Fibroblast of gingiva (primary cell): ENCODE data around the gene PRKCA.

Experiments used
- DNase-seq: peaks from one replicate; pipeline ENCODE4 v3.0.0-alpha.2; 2011; ENCODE audit warnings: low read depth

PRKCA gene

DNA sequence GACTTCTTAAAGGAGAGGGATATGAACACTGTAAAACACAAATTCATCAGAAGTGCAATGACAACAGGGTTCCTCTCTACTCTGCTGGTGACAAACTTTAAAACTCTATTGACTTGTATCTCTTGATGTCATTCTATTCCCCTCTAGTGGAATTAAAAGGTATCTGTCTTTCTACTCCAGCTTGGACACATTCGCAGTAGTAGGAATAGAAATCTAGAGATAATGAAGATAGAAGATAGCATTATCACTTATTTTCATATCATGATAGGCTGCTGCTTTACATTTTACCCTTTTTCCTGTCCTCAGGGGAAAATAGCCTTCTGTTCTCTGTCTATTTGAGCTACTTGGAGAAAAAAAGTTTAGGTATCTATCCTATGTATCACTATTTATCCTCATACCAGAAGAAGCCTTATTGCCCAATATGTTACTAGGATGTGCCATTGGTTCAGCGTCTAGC is 322.9 kb downstream of the PRKCA start:
- DNase-seq = peak; percentile 31

GRCh38 chr17:66627985-66628384 is 325.6 kb downstream of the PRKCA start:
- DNase-seq = peak; percentile 58

GRCh38 chr17:66629762-66630161 is 327.3 kb downstream of the PRKCA start:
- DNase-seq = peak; percentile 33

DNA sequence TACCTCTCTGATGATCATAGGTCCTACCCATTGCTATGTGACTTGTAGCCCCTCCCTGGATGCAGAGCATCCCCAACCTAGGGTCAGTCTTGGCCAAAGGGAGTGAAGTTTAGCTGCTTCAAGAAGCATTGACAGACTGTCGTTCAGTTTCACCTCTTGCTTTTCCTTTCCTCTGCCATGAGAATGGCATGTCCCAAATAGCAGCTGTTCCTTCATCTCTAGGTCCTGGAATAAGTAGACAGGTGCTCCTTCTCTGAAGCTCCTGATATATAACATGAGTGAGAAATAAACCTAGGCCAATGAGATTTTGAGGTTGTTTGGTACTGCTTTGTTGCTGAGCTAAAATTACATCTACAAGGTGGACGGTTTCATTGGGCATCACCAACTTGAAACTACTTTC is 328.0 kb downstream of the PRKCA start:
- no peak for DNase-seq

DNA sequence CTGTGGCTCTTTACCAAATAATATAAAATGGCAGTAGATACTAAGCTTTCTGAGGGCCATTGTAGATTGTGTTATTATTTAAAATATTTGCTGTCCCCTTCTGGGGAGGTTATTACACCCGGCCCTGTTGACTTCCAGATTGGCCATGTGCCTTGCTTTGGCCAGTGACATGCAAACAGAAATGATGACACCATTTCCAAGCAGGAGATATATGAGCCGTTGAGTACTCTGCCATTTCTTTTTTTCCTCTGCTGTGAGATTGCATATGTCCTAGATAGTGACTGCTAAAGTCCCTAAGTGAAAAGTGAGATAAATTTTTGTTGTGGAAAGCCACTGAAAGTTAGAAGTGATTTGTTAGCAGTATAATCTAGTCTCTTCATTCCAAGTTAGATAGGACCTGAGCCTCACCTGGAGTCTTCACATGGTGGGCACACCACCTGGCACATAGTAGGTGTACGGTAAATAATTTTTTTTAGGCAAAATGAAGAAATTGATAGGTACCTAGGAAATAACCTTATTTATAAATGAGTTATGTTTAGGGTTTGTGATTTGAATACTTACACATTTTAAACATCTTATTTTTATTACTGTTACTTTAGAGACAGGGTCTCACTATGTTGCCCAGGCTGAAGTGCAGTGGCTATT is 328.5 kb downstream of the PRKCA start:
- DNase-seq = no peak

GRCh38 chr17:66632731-66633130 is 330.3 kb downstream of the PRKCA start:
- DNase-seq = no peak

GRCh38 chr17:66633317-66633965 is 331.0 kb downstream of the PRKCA start:
- DNase-seq = peak; percentile 59

- DNase-seq = no peak
Measured at GRCh38 chr17:66634193-66634592, 331.8 kb downstream of the PRKCA start.

GRCh38 chr17:66635386-66636045 is 333.1 kb downstream of the PRKCA start:
- DNase-seq = no peak

DNA sequence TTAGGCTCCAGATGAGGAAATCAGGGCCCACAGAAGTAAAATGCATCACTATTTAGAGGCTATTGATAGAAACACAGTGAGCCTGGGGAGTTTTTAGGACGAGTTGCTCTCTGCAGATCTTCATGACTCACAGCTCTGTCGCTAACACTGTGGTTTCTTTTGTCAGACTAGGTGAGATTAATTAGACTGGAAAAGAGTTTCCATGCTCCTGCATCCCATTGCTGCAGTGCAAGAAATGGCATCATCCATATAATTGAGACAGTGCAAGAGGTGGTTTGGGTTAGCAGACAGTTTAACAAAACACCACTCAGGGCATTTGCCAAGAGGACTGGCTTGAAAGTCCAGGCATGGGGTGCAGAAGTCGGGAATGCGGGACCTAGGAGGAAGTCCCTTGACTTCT is 333.7 kb downstream of the PRKCA start:
- no peak for DNase-seq

DNA sequence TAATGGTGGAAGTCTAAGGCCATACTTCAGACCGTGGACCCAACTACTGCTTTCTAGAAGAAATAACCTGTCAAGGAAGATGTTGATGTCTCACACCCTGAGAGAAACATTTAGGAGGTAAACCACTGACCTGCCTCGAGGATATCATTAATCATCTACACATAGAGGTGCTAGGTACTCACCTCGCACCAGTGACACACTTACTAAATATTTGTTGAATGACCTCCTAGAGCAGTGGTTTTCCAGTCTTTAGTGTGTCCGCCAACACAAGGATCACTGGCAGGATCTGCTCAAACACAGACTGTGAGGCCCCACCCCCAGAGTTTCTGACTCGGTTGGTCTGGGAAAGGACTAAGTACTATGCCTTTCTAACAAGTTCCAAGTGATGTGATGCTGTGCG is 335.1 kb downstream of the PRKCA start:
- DNase-seq = no peak

DNA sequence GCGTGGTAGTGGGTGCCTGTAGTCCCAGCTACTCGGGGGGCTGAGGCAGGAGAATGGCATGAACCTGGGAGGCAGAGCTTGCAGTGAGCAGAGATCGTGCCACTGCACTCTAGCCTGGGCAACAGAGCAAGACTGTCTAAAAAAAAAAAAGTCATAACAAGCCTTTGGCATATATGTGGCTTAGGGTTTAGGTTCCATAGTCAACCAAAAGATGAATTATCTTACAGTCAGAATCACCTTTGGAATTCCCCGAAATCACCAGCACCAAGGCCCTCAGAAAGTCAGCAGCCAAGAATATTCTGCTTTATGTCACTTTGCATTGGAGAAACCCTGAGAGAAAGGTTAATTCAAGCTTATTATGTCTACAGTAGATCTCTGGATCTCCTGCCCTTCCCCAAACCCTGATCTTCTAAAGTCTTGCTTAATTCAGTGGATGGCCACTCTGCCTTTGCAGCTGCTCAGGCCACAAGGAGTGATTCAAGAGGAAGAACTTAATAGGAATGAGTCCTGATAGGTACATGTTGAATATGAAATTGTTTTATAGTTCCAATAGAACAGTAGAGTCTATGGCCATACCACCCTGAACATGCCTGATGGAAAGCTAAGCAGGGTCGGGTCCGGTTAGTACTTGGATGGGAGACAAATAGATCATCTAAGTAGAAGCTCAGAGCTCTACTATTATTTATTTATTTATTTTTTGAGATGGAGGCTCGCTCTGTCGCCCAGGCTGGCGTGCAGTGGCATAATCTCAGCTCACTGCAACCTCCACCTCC is 336.5 kb downstream of the PRKCA start:
- DNase-seq = no peak

DNA sequence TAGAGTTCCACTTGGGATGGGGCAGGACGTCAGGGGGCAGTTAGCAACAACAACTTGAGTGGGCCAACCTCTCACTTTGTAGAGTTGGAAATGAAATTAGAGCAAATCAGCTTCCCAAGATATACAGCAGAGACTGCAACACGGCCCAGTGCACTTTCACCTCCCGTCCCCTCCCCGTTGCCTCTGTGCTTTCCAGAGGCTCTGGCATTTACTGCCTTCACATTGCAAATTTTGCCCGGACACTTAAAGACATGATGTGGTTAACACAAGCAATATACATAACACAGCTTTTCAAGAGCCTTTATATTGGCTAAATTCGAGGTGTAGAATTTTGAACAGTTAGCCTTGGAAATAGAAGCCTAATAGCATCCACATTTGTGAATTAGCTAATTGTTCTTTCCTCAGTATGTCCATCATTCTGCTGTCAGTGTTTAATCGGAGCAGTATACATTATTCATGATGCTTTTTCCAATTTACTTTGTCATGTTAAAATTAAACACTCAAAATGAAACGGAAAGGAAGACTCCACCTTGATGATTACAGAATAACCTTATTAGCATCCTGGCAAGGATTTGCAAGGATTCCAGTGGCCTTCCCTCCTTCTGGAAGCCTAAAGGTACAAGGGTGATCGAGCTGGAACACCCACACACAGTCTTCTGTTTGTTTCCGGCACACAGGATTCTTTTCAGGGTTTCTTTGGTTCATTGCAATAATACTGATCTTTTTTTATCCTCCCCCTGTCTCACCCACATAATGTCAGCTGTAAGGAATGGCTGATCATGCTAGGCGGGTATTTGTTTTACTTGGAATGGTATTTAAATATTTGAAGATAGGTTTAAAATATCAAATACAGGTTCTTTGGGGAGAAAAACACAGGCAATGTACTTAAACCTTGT is 341.6 kb downstream of the PRKCA start:
- DNase-seq = no peak

DNA sequence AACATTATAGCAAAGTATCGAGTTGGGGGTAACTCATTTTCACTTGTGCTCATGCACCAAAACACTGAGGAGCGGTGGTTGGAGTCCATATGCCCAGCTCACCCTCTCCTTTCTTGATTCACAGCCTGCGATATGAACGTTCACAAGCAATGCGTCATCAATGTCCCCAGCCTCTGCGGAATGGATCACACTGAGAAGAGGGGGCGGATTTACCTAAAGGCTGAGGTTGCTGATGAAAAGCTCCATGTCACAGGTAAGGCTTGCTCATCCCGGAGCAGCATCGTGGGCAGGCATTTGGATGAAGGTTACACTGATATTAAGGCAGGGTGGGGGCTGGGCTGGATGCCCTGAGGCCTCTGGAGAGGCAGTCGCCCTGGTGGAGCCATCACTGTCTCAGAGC is 342.8 kb downstream of the PRKCA start:
- no peak for DNase-seq

GRCh38 chr17:66647391-66647983 is 345.1 kb downstream of the PRKCA start:
- DNase-seq = peak; percentile 57

DNA sequence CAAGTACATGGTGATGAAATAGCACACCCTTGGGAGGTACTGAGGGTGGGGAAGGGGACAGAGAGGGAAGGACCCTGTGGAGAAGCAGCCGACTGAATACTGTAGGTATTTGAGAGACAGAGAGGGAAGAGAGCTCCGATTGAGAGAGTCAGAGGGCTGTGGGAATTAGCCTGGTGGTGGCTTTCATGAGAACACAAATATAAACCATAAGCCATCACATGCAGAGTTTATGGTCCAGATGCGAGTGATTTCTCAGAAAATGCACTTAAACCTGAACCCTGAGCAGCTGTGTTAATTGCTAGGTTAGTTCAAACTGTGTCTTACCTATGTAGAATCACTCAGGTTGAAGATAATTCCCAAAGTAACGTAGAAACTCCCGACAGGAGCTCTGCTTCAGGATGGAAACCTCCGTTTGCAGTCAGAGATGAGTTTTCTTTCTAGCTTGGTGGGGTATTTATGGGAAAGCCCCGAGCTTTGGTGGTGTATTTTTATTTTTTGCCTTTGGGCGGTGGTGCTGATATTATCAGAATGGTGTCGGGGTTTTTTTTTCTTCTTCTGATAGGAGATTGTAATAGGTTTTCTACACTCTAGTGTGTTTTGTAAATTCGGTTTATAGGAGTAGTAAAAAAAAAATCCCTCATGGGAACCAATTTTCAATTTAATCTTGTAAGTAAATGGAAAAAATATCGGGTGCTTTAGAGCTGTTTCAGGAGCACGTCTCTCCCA is 347.6 kb downstream of the PRKCA start:
- DNase-seq = no peak

DNA sequence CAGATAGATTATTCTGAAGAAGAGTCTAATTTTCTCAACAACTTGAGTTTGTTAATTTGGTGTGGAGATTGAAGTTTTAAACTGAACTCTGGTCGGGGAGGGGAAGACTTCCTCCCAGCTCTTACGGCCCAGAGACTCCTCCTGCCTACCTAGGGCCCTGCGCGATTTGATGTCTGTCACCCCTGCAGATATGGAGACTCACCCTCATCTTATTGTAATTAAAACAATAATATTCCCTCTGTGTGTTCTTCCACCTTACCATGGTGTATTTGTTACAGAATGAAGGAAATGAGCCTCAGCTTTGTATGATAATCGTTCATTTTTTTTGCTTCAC is 348.1 kb downstream of the PRKCA start:
- DNase-seq = no peak

- no peak for DNase-seq
Measured at GRCh38 chr17:66652840-66653507, 350.6 kb downstream of the PRKCA start.

- peak; percentile 69 for DNase-seq
Measured at GRCh38 chr17:66654106-66654740, 351.8 kb downstream of the PRKCA start.

DNA sequence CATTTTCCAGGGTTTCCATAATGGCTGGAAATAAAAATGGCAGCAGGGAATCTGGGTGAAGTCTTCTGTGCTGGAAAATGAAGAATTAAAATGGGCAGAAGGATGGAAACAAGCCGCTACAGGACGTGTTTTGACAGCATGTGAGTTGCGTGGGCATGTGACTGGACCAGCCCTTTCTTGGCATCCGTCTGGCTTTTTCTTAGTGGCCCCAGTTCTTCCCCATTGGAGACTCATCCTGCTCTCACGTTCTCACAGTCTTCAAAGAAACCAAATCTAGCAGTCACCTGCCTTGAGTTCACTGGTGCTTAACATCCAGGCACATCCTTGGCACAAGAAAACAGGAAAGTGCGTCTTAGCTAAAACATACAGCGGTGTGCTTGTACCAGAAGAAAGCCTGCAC is 352.4 kb downstream of the PRKCA start:
- no peak for DNase-seq
